Measurements from ENCODE around the gene RIMBP2.

The RIMBP2 gene

GRCh38 chr12:130685850-130686249 is 30.2 kb downstream of the RIMBP2 start:
- H3K9me2 ChIP-seq (ENCODE audit: low read depth, low read length), result no peaks in the 10 kb centered on the region
- H3K79me2 ChIP-seq (ENCODE audit: insufficient read depth, low read length), result no peaks in the 10 kb centered on the region
- H3K27me3 ChIP-seq (ENCODE audit: insufficient read depth, low read length), result peaks cover 4% of the 10 kb centered on the region; the same call in 1 of the 2 replicates

GRCh38 chr12:130685250-130685787 is 30.8 kb downstream of the RIMBP2 start:
- no peak overlapping the region for H3K9ac ChIP-seq (ENCODE audit: low read length)
- H2AFZ ChIP-seq (ENCODE audit: low read length), result no peak overlapping the region
- no peak overlapping the region for H3K4me2 ChIP-seq (ENCODE audit: low read length)
- H3F3A ChIP-seq (ENCODE audit: insufficient read depth, low read length), result no peaks in the 10 kb centered on the region
- H3K27me3 ChIP-seq (ENCODE audit: insufficient read depth, low read length), result peaks cover 4% of the 10 kb centered on the region; the same call in 1 of the 2 replicates
- H3K27ac ChIP-seq (ENCODE audit: low read depth, low read length, poor library complexity, severe bottlenecking), result no peak overlapping the region
- no peaks in the 10 kb centered on the region for H3K4me1 ChIP-seq (ENCODE audit: insufficient read depth, low read length, severe bottlenecking)
- H3K9me3 ChIP-seq (ENCODE audit: low read length), result no peaks in the 10 kb centered on the region
- no peaks in the 10 kb centered on the region for H3K79me2 ChIP-seq (ENCODE audit: insufficient read depth, low read length)
- H3K36me3 ChIP-seq (ENCODE audit: insufficient read depth, low read length), result no peaks in the 10 kb centered on the region
- no peaks in the 10 kb centered on the region for H3K9me2 ChIP-seq (ENCODE audit: low read depth, low read length)
- no peaks in the 10 kb centered on the region for H4K20me1 ChIP-seq (ENCODE audit: insufficient read depth, low read length)
- TF ChIP-seq CTCF (IDR thresholded peaks at IDR 0.05; ENCODE audit: low read length), result no peak
- TF ChIP-seq EZH2 (IDR thresholded peaks at IDR 0.05; ENCODE audit: borderline replicate concordance, low read length), result no peak
- H3K4me3 ChIP-seq (ENCODE audit: low read depth, low read length, poor library complexity, severe bottlenecking), result no peak overlapping the region

More at GRCh38 chr12:130685850-130686249, 30.2 kb downstream of the RIMBP2 start:
- Histone ChIP-seq H3K9ac (ENCODE audit: low read length) (no peak overlapping the region), H3F3A (ENCODE audit: insufficient read depth, low read length) (no peaks in the 10 kb centered on the region), H3K36me3 (ENCODE audit: insufficient read depth, low read length) (no peaks in the 10 kb centered on the region), H4K20me1 (ENCODE audit: insufficient read depth, low read length) (no peaks in the 10 kb centered on the region), H3K4me1 (ENCODE audit: insufficient read depth, low read length, severe bottlenecking) (no peaks in the 10 kb centered on the region), H3K4me2 (ENCODE audit: low read length) (no peak overlapping the region), H2AFZ (ENCODE audit: low read length) (no peak overlapping the region), H3K9me3 (ENCODE audit: low read length) (no peaks in the 10 kb centered on the region), H3K4me3 (ENCODE audit: low read depth, low read length, poor library complexity, severe bottlenecking) (no peak overlapping the region), H3K27ac (ENCODE audit: low read depth, low read length, poor library complexity, severe bottlenecking) (no peak overlapping the region)
- no peak for TF ChIP-seq EZH2 (IDR thresholded peaks at IDR 0.05; ENCODE audit: borderline replicate concordance, low read length)
- no peak for TF ChIP-seq CTCF (IDR thresholded peaks at IDR 0.05; ENCODE audit: low read length)

- no peak overlapping the region for H3K9ac ChIP-seq (ENCODE audit: low read length)
- no peaks in the 10 kb centered on the region for H3K4me1 ChIP-seq (ENCODE audit: insufficient read depth, low read length, severe bottlenecking)
- H3F3A ChIP-seq (ENCODE audit: insufficient read depth, low read length), result no peaks in the 10 kb centered on the region
- TF ChIP-seq EZH2 (IDR thresholded peaks at IDR 0.05; ENCODE audit: borderline replicate concordance, low read length), result no peak
- no peak for TF ChIP-seq CTCF (IDR thresholded peaks at IDR 0.05; ENCODE audit: low read length)
- H4K20me1 ChIP-seq (ENCODE audit: insufficient read depth, low read length), result no peaks in the 10 kb centered on the region
- H3K27me3 ChIP-seq (ENCODE audit: insufficient read depth, low read length), result no peaks in the 10 kb centered on the region; the same call in 1 of the 2 replicates
- no peaks in the 10 kb centered on the region for H3K9me3 ChIP-seq (ENCODE audit: low read length)
- no peak overlapping the region for H2AFZ ChIP-seq (ENCODE audit: low read length)
- no peaks in the 10 kb centered on the region for H3K79me2 ChIP-seq (ENCODE audit: insufficient read depth, low read length)
- no peaks in the 10 kb centered on the region for H3K9me2 ChIP-seq (ENCODE audit: low read depth, low read length)
- H3K27ac ChIP-seq (ENCODE audit: low read depth, low read length, poor library complexity, severe bottlenecking), result no peak overlapping the region
- H3K36me3 ChIP-seq (ENCODE audit: insufficient read depth, low read length), result no peaks in the 10 kb centered on the region
- H3K4me3 ChIP-seq (ENCODE audit: low read depth, low read length, poor library complexity, severe bottlenecking), result no peak overlapping the region
- H3K4me2 ChIP-seq (ENCODE audit: low read length), result no peak overlapping the region
These were observed 32.3 kb downstream of the RIMBP2 start for GRCh38 chr12:130683811-130684210.
